ENCODE results near the gene PTH2. TPM values are rescaled to one million over a fixed set of nuclear protein-coding genes. Genes with fewer than 3 reads are reported as not detected.
"Not testable (repeated sequence)": the region's sequence is repeated elsewhere in the genome, so short reads cannot be mapped to it uniquely, and the experiment has no call there.

PTH2 gene
- total RNA-seq, 1 experiment from 2014 or later, result 0.96 TPM

- peaks cover 19% of the 10 kb centered on the region for H3K23me2 ChIP-seq (ENCODE audit: insufficient read length, low read depth, low read length, poor library complexity, severe bottlenecking)
- no peak overlapping the region for H2AK5ac ChIP-seq (ENCODE audit: insufficient read length, low read length)
- no CpG with 5 or more reads among the region's 3 CpGs for WGBS (ENCODE audit: extremely low coverage, insufficient read length, low lambda C conversion rate)
- no peaks in the 10 kb centered on the region; the same call in 1 of the 2 replicates for H3K27me3 ChIP-seq (ENCODE audit: insufficient read depth, low read length)
- H4K5ac ChIP-seq (ENCODE audit: insufficient read length, low read depth, low read length), result no peak overlapping the region
- TF ChIP-seq, protein P1, sequence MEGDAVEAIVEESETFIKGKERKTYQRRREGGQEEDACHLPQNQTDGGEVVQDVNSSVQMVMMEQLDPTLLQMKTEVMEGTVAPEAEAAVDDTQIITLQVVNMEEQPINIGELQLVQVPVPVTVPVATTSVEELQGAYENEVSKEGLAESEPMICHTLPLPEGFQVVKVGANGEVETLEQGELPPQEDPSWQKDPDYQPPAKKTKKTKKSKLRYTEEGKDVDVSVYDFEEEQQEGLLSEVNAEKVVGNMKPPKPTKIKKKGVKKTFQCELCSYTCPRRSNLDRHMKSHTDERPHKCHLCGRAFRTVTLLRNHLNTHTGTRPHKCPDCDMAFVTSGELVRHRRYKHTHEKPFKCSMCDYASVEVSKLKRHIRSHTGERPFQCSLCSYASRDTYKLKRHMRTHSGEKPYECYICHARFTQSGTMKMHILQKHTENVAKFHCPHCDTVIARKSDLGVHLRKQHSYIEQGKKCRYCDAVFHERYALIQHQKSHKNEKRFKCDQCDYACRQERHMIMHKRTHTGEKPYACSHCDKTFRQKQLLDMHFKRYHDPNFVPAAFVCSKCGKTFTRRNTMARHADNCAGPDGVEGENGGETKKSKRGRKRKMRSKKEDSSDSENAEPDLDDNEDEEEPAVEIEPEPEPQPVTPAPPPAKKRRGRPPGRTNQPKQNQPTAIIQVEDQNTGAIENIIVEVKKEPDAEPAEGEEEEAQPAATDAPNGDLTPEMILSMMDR (conservative IDR thresholded peaks at IDR 0.05), result no peak; the same call in 2 of the 3 replicates
- no peaks in the 10 kb centered on the region for H3K4me1 ChIP-seq (ENCODE audit: insufficient read depth, low read length)
- no peak overlapping the region for H3K23ac ChIP-seq (ENCODE audit: insufficient read length, low read depth, low read length)
- no peak overlapping the region for H2BK120ac ChIP-seq (ENCODE audit: low read depth, low read length, poor library complexity, severe bottlenecking)
- Mint-ChIP-seq H3K4me1 (peaks cover 28 to 42% of the 10 kb centered on the region in 2 experiments), H3K4me3 (peak overlapping the region in 1 of 2 experiments; percentile 23; a peak in 2 of 5 replicates), H3K9me3 (no peaks in the 10 kb centered on the region), H3K27me3 (ENCODE audit: low read depth) (peaks cover 12% of the 10 kb centered on the region), H3K36me3 (ENCODE audit: insufficient read depth in 1 of 3, low read depth in 3 of 3) (peaks cover 34 to 50% (median 47%) of the 10 kb centered on the region in 3 experiments), H3K27ac (peak overlapping the region in 2 of 3 experiments; percentile 59 to 67; a peak in 2 of 7 replicates)
- H3K27ac ChIP-seq (ENCODE audit: insufficient read length, low read depth, low read length), result no peak overlapping the region
- H3K56ac ChIP-seq (ENCODE audit: insufficient read length, low read depth, low read length), result no peak overlapping the region
- no peak for DNase-seq
- no peak overlapping the region for H3T11ph ChIP-seq (ENCODE audit: low read length)
- no peak overlapping the region for H3K18ac ChIP-seq (ENCODE audit: insufficient read length, low read depth, low read length)
- no peak overlapping the region for H4K91ac ChIP-seq (ENCODE audit: insufficient read length, low read depth, low read length)
- H2BK20ac ChIP-seq (ENCODE audit: low read depth, low read length, poor library complexity, severe bottlenecking), result no peak overlapping the region
- no peaks in the 10 kb centered on the region for H3K9me3 ChIP-seq (ENCODE audit: control insufficient read depth, low read depth, low read length)
- no peak overlapping the region for H2AFZ ChIP-seq (ENCODE audit: low read length)
- H4K8ac ChIP-seq (replicated peaks; ENCODE audit: insufficient read length, low read depth, low read length), result no peak overlapping the region
- no peak overlapping the region for H3K4me2 ChIP-seq (ENCODE audit: insufficient read depth, insufficient read length, low read length)
- no peaks in the 10 kb centered on the region; the same call in 1 of the 2 replicates for H3K79me2 ChIP-seq (ENCODE audit: insufficient read depth, low read length)
- H4K20me1 ChIP-seq (ENCODE audit: control insufficient read depth, insufficient read depth, insufficient read length), result no peaks in the 10 kb centered on the region
- no peak overlapping the region for H3K4ac ChIP-seq (ENCODE audit: low read depth, low read length)
- H2BK12ac ChIP-seq (ENCODE audit: insufficient read length, low read depth, low read length), result no peak overlapping the region
- no peak overlapping the region for H3K9ac ChIP-seq (ENCODE audit: extremely low read depth, insufficient read length, low read length)
- no peak overlapping the region for H2BK5ac ChIP-seq (ENCODE audit: insufficient read length, low read length)
- no peak overlapping the region for H3K14ac ChIP-seq (ENCODE audit: insufficient read depth, low read length)
- H2BK15ac ChIP-seq (ENCODE audit: low read depth, low read length), result no peak overlapping the region
- H3K79me1 ChIP-seq (ENCODE audit: insufficient read depth, low read depth, low read length, poor library complexity, severe bottlenecking), result peaks cover 4% of the 10 kb centered on the region
Observed at GRCh38 chr19:49445997-49446396, 22.8 kb upstream of the PTH2 start.

- H4K20me1 ChIP-seq (ENCODE audit: control insufficient read depth, insufficient read depth, insufficient read length); H2BK20ac ChIP-seq (ENCODE audit: low read depth, low read length, poor library complexity, severe bottlenecking); H2AFZ ChIP-seq (ENCODE audit: low read length); H3K27ac ChIP-seq (ENCODE audit: insufficient read length, low read depth, low read length); DNase-seq; H3K9me3 ChIP-seq (ENCODE audit: control insufficient read depth, low read depth, low read length); H2BK120ac ChIP-seq (ENCODE audit: low read depth, low read length, poor library complexity, severe bottlenecking); H3K18ac ChIP-seq (ENCODE audit: insufficient read length, low read depth, low read length); H4K8ac ChIP-seq (replicated peaks; ENCODE audit: insufficient read length, low read depth, low read length); H3K79me2 ChIP-seq (ENCODE audit: insufficient read depth, low read length); H4K5ac ChIP-seq (ENCODE audit: insufficient read length, low read depth, low read length); H2BK12ac ChIP-seq (ENCODE audit: insufficient read length, low read depth, low read length); H3K79me1 ChIP-seq (ENCODE audit: insufficient read depth, low read depth, low read length, poor library complexity, severe bottlenecking); H3K4ac ChIP-seq (ENCODE audit: low read depth, low read length); H3K4me1 ChIP-seq (ENCODE audit: insufficient read depth, low read length); H3K56ac ChIP-seq (ENCODE audit: insufficient read length, low read depth, low read length); H3K23ac ChIP-seq (ENCODE audit: insufficient read length, low read depth, low read length); H4K91ac ChIP-seq (ENCODE audit: insufficient read length, low read depth, low read length); H2BK15ac ChIP-seq (ENCODE audit: low read depth, low read length); H3K14ac ChIP-seq (ENCODE audit: insufficient read depth, low read length); H3K9ac ChIP-seq (ENCODE audit: extremely low read depth, insufficient read length, low read length); H3K4me2 ChIP-seq (ENCODE audit: insufficient read depth, insufficient read length, low read length); H3K9me3 Mint-ChIP-seq; H2AK5ac ChIP-seq (ENCODE audit: insufficient read length, low read length); H3T11ph ChIP-seq (ENCODE audit: low read length); H2BK5ac ChIP-seq (ENCODE audit: insufficient read length, low read length): not testable (repeated sequence)
- Histone ChIP-seq H3K23me2 (ENCODE audit: insufficient read length, low read depth, low read length, poor library complexity, severe bottlenecking) (peaks cover 21% of the 10 kb centered on the region), H3K27me3 (ENCODE audit: insufficient read depth, low read length) (peaks cover 14% of the 10 kb centered on the region; the same call in 1 of the 2 replicates)
- WGBS (ENCODE audit: extremely low coverage, insufficient read length, low lambda C conversion rate), result no CpG with 5 or more reads among the region's 5 CpGs
- H3K27ac Mint-ChIP-seq, result peak overlapping the region in 2 of 3 experiments; percentile 62 to 73; a peak in 3 of 7 replicates
- peaks cover 20 to 33% (median 32%) of the 10 kb centered on the region in 3 experiments for H3K36me3 Mint-ChIP-seq (ENCODE audit: insufficient read depth in 1 of 3, low read depth in 3 of 3)
- H3K4me1 Mint-ChIP-seq, result peaks cover 28 to 43% of the 10 kb centered on the region in 2 experiments
- peak overlapping the region; percentile 74 to 82; a peak in 4 of 5 replicates for H3K4me3 Mint-ChIP-seq
- peaks cover 30% of the 10 kb centered on the region for H3K27me3 Mint-ChIP-seq (ENCODE audit: low read depth)
Observed at GRCh38 chr19:49444100-49444700, 21.0 kb upstream of the PTH2 start.
